Neural progenitor cell (in vitro differentiated cells): ENCODE data around the gene ECT2. TPM values are rescaled to one million over a fixed set of nuclear protein-coding genes. Genes with fewer than 3 reads are reported as not detected.

Experiments used
- DNase-seq: peaks from one replicate; pipeline ENCODE4 v3.0.0-alpha.2; 2016; ENCODE audit warnings: low spot score
- H2AFZ ChIP-seq: fragments of 200-600 bp; sonication (generic); replicated peaks from 2 replicates; pipeline ENCODE4 v1.6.1; 2016; ENCODE audit warnings: antibody characterized with exemption
- H3F3A ChIP-seq: fragments of 200-600 bp; sonication (generic); 2 replicates; pipeline ENCODE4 v1.6.1; 2016; ENCODE audit warnings: antibody characterized with exemption, low read depth
- H3K27ac ChIP-seq: fragments of 200-600 bp; sonication (generic); 2 replicates; pipeline ENCODE4 v1.5.1; 2016; ENCODE audit warnings: mild to moderate bottlenecking
- H3K27me3 ChIP-seq: fragments of 200-600 bp; sonication (generic); 2 replicates; pipeline ENCODE4 v1.6.1; 2016; ENCODE audit warnings: mild to moderate bottlenecking, moderate library complexity
- H3K36me3 ChIP-seq: fragments of 200-600 bp; sonication (generic); 2 replicates; pipeline ENCODE4 v1.5.1; 2016
- H3K4me1 ChIP-seq: fragments of 200-600 bp; sonication (generic); 2 replicates; pipeline ENCODE4 v1.6.1; 2016; ENCODE audit warnings: mixed run types
- H3K4me2 ChIP-seq: fragments of 200-600 bp; sonication (generic); 2 replicates; pipeline ENCODE4 v1.6.1; 2016
- H3K4me3 ChIP-seq: fragments of 200-600 bp; sonication (generic); 2 replicates; pipeline ENCODE4 v1.5.1; 2016
- H3K79me2 ChIP-seq: fragments of 200-600 bp; sonication (generic); 2 replicates; pipeline ENCODE4 v1.6.1; 2016; ENCODE audit warnings: low read depth
- H3K9ac ChIP-seq: fragments of 200-600 bp; sonication (generic); 2 replicates; pipeline ENCODE4 v1.6.1; 2016
- H3K9me3 ChIP-seq: fragments of 200-600 bp; sonication (generic); 2 replicates; pipeline ENCODE4 v1.5.1; 2016; ENCODE audit warnings: low read depth
- H4K20me1 ChIP-seq: fragments of 200-600 bp; sonication (generic); 2 replicates; pipeline ENCODE4 v1.6.1; 2016; ENCODE audit warnings: low read depth
- H3K27ac Mint-ChIP-seq: 3 replicates; pipeline ENCODE4 v1.8.0; 2021; ENCODE audit warnings: mixed read lengths
- H3K27me3 Mint-ChIP-seq: 2 replicates; pipeline ENCODE4 v1.8.0; 2022; ENCODE audit warnings: low read depth, mild to moderate bottlenecking, inconsistent platforms, moderate library complexity, mixed read lengths; ENCODE audit not compliant: insufficient read depth
- H3K36me3 Mint-ChIP-seq: 3 replicates; pipeline ENCODE4 v1.8.0; 2021; ENCODE audit warnings: mixed read lengths
- H3K4me1 Mint-ChIP-seq: 3 replicates; pipeline ENCODE4 v1.8.0; 2021; ENCODE audit warnings: mixed read lengths
- H3K4me3 Mint-ChIP-seq: 3 replicates; pipeline ENCODE4 v1.8.0; 2021; ENCODE audit warnings: mild to moderate bottlenecking, moderate library complexity, mixed read lengths
- H3K9me3 Mint-ChIP-seq: 3 replicates; pipeline ENCODE4 v1.8.0; 2020; ENCODE audit warnings: mixed read lengths
- EZH2 ChIP-seq: fragments of 200-600 bp; sonication (generic); IDR thresholded peaks from 2 replicates; pipeline ENCODE4 v1.6.1; 2017; ENCODE audit warnings: antibody characterized with exemption, mild to moderate bottlenecking, moderate library complexity
- EZH2phosphoT487 ChIP-seq: fragments of 200-600 bp; sonication (generic); IDR thresholded peaks from 2 replicates; pipeline ENCODE4 v1.6.1; 2017; ENCODE audit warnings: antibody characterized with exemption
- total RNA-seq: library from RNA; depleted of rRNA; stranded (reverse); fragments of >200 nt; gene quantifications from 2 replicates; pipeline ENCODE4 v1.2.3, GENCODE V29; 2015; ENCODE audit warnings: low replicate concordance
- TF ChIP-seq, protein P1 (sequence below): fragments of 200-600 bp; sonication (generic); IDR thresholded peaks from 2 replicates; pipeline ENCODE4 v1.5.1; 2017; ENCODE audit warnings: antibody characterized with exemption, mild to moderate bottlenecking

The ECT2 gene
- total RNA-seq, 1 donor from 2014 or later, result 267 TPM

DNA sequence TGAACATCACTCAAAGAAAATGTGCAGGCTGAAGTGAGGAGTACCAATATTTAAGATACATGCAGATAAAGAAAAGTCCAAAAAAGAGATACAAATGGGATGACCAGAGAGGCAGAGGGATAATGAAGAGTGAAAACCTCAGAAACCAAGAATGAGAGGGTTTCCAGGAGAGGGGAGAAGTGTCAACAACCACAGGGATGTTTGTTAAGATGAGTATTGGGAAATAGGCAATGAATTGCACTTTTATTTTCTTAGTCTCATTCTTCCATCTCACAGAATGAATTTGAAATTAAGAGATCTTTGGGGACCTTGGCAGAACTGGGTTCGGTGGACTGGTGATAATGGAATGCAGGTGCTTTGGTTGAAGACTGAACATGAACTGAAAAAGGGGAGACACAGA is 102.5 kb downstream of the ECT2 start:
- Histone ChIP-seq H3K9me3 (no peaks in the 10 kb centered on the region), H3K27ac (peak overlapping the region; percentile 88), H3K4me3 (no peak overlapping the region), H3K79me2 (no peaks in the 10 kb centered on the region), H3K9ac (no peak overlapping the region), H2AFZ (peak overlapping the region; percentile 45), H3K4me1 (peaks cover 32% of the 10 kb centered on the region), H3K27me3 (no peaks in the 10 kb centered on the region), H4K20me1 (no peaks in the 10 kb centered on the region), H3K4me2 (no peak overlapping the region), H3K36me3 (no peaks in the 10 kb centered on the region), H3F3A (peaks cover 24% of the 10 kb centered on the region)
- DNase-seq, result no peak
- H3K9me3 Mint-ChIP-seq, result peaks cover 5% of the 10 kb centered on the region
- H3K27ac Mint-ChIP-seq, result no peak overlapping the region
- no peaks in the 10 kb centered on the region for H3K27me3 Mint-ChIP-seq
- TF ChIP-seq, protein P1, sequence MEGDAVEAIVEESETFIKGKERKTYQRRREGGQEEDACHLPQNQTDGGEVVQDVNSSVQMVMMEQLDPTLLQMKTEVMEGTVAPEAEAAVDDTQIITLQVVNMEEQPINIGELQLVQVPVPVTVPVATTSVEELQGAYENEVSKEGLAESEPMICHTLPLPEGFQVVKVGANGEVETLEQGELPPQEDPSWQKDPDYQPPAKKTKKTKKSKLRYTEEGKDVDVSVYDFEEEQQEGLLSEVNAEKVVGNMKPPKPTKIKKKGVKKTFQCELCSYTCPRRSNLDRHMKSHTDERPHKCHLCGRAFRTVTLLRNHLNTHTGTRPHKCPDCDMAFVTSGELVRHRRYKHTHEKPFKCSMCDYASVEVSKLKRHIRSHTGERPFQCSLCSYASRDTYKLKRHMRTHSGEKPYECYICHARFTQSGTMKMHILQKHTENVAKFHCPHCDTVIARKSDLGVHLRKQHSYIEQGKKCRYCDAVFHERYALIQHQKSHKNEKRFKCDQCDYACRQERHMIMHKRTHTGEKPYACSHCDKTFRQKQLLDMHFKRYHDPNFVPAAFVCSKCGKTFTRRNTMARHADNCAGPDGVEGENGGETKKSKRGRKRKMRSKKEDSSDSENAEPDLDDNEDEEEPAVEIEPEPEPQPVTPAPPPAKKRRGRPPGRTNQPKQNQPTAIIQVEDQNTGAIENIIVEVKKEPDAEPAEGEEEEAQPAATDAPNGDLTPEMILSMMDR, result no peak
- peaks cover 3% of the 10 kb centered on the region for H3K36me3 Mint-ChIP-seq
- H3K4me3 Mint-ChIP-seq, result no peak overlapping the region
- H3K4me1 Mint-ChIP-seq, result peaks cover 6% of the 10 kb centered on the region

DNA sequence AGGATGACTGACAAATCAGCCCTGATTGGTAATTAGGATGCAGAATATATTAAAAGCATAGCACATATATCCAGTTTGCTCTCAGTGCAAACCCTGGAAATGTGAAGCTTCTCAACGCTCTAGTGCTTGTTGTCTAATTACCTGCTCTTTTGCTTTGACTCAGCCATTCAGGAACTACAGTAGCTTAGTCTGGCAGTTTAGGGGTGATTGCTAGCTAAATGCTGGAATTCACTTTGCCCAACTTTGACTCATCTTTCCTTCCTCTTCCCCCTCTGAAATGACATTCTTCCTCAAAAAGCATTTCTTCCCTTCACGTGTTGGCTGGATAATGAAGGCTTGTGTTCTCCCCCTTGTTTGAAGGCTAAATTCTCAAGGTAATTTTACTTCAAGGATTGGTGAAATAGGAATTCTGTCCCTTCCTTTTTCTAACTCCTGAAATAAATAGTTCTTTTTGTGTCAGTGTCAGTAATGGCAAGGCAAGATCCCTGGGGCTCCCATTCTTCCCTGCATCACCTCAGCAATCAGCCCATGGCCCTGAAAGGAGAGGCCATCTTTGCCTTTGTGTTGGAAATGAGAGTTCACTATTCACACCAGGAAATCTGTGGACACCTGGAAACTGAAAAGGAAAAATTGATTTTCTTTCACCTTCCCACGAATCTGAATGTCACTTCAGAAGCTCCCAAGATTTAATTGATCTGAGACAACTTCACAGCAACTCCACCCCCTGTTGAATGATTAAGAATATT is 103.6 kb downstream of the ECT2 start:
- TF ChIP-seq EZH2 (no peak), EZH2phosphoT487 (no peak)
- TF ChIP-seq, protein P1, result no peak
- H3K4me2 ChIP-seq, result peak overlapping the region; percentile 65
- no peaks in the 10 kb centered on the region for H3K27me3 Mint-ChIP-seq

DNA sequence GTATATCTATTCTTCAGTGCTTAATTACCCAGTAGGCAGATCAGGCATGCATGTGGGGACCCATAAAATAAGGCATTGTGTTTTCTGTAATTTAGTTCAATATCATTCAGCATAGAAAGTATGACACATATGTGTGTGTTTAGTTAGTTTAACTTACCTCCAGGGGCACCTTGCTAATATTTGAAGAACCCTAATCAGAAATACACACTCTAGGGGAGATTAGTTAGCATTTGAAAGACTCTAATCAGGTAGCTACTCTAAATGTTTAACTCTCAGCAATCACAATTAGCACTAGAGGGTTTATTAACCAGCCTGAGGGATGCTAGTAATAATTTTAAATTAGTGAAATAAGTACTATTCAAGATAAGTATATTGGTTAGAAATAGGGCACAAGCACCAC is 104.5 kb downstream of the ECT2 start:
- Histone ChIP-seq H4K20me1 (no peaks in the 10 kb centered on the region), H3K27ac (peak overlapping the region; percentile 88), H3K9me3 (no peaks in the 10 kb centered on the region), H3K4me3 (no peak overlapping the region), H2AFZ (peak overlapping the region; percentile 82), H3K4me2 (peak overlapping the region; percentile 65), H3K36me3 (no peaks in the 10 kb centered on the region), H3K4me1 (peaks cover 52% of the 10 kb centered on the region), H3K79me2 (no peaks in the 10 kb centered on the region), H3K9ac (no peak overlapping the region), H3F3A (peaks cover 32% of the 10 kb centered on the region), H3K27me3 (no peaks in the 10 kb centered on the region)
- H3K27ac Mint-ChIP-seq, result no peak overlapping the region
- DNase-seq, result no peak
- TF ChIP-seq, protein P1, result no peak
- TF ChIP-seq EZH2 (no peak), EZH2phosphoT487 (no peak)
- H3K36me3 Mint-ChIP-seq, result peaks cover 3% of the 10 kb centered on the region
- H3K4me3 Mint-ChIP-seq, result no peak overlapping the region
- peaks cover 3% of the 10 kb centered on the region for H3K9me3 Mint-ChIP-seq
- peaks cover 19% of the 10 kb centered on the region for H3K4me1 Mint-ChIP-seq
- H3K27me3 Mint-ChIP-seq, result peaks cover 3% of the 10 kb centered on the region

More for the DNA sequence above, 103.6 kb downstream of the ECT2 start:
- peaks cover 43% of the 10 kb centered on the region for H3K4me1 ChIP-seq
- peaks cover 26% of the 10 kb centered on the region for H3F3A ChIP-seq
- no peak overlapping the region for H3K27ac Mint-ChIP-seq
- H3K4me3 Mint-ChIP-seq, result no peak overlapping the region
- H3K36me3 Mint-ChIP-seq, result peaks cover 3% of the 10 kb centered on the region
- H2AFZ ChIP-seq, result peak overlapping the region; percentile 0
- H3K4me3 ChIP-seq, result peak overlapping the region; percentile 12
- H3K9me3 ChIP-seq, result no peaks in the 10 kb centered on the region
- H3K4me1 Mint-ChIP-seq, result peaks cover 13% of the 10 kb centered on the region
- H3K27me3 ChIP-seq, result no peaks in the 10 kb centered on the region
- no peaks in the 10 kb centered on the region for H3K36me3 ChIP-seq
- peak overlapping the region; percentile 88 for H3K27ac ChIP-seq
- no peaks in the 10 kb centered on the region for H4K20me1 ChIP-seq
- no peaks in the 10 kb centered on the region for H3K79me2 ChIP-seq
- H3K9ac ChIP-seq, result no peak overlapping the region
- peak; percentile 59 for DNase-seq
- peaks cover 3% of the 10 kb centered on the region for H3K9me3 Mint-ChIP-seq
